Right ventricle myocardium superior (tissue), 1 donor: ENCODE data around the gene AHSG. TPM values are rescaled to one million over a fixed set of nuclear protein-coding genes. Genes with fewer than 3 reads are reported as not detected.
"Not testable (repeated sequence)": the region's sequence is repeated elsewhere in the genome, so short reads cannot be mapped to it uniquely, and the experiment has no call there.

Experiments used
- ATAC-seq: fragments of 200-7000 bp; cut with Tn5 transposase; one replicate; pipeline ENCODE4 v1.9.1; 2020; ENCODE audit warnings: mild to moderate bottlenecking; ENCODE audit not compliant: poor library complexity
- DNase-seq: peaks from one replicate; pipeline ENCODE4 v3.0.0-alpha.2; 2020
- intact Hi-C: fragments of 100-400 bp; cut with DNase I; formaldehyde crosslinking; loops from one replicate; pipeline ENCODE4 v1.11.2; 2022
- total RNA-seq: library from RNA; stranded (reverse); fragmentation: NEBNext Ultra II Directional; extraction: Animal tissue kit (Norgen Biotek cat#: 25700); gene quantifications from one replicate; pipeline ENCODE4 v1.2.1, GENCODE V29; 2021
- donor health status: DM: no; HTN: yes; CAD: no; lungs with severe emphysema.

The AHSG gene
- total RNA-seq, 1 donor from 2014 or later: not detected

DNA sequence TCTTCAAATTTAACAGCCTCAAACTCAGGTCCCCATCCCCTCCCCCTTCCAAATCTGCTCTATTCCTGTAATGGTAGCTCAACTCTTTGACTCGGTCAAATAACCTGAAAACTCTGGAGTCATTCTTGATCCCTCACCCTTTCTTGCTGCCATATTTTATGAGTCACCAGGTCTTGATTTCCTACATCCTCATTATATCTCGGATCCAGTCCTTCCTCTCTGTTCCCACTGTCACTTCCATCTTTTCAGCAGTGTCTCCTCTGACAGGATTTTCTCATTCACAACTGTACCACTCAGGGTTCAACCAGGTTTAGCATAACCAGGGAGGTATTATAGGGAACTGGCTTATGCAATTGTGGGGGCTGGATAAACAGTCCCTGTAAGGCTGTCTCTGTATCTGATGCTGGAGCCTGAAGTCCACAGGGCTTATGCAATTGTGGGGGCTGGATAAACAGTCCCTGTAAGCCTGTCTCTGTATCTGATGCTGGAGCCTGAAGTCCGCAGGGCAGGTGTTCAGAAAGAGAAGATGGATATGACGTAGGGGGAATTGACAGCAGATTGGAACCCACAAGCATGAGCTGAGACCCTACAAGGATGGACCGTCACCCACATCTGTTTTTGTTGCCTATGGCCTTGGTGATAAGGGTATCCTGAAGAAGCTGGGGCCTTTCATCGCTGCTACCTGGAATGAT is 18.2 kb downstream of the AHSG start:
- no peak for DNase-seq
- intact Hi-C loops: no loop called here
- ATAC-seq: no peak

DNA sequence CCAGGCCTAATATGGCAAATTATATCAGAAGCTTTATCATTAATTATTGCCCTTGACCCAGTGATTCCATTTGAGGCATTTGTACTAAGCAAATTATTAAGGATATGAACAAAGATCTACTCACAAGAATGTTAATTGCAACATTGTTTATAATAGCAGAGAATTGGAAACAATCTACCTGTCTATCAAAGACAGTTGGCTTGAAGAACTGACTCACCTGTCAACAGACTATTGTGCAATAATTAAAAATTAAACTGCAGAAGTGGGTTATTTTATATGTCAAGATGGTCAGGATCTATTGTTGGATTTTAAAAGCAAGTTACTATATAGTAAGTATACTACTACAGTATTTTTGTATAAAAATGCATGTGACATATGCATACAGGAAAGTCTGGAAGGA is 20.6 kb downstream of the AHSG start:
- intact Hi-C loops: no loop called here
- DNase-seq (no peak), ATAC-seq (no peak)

DNA sequence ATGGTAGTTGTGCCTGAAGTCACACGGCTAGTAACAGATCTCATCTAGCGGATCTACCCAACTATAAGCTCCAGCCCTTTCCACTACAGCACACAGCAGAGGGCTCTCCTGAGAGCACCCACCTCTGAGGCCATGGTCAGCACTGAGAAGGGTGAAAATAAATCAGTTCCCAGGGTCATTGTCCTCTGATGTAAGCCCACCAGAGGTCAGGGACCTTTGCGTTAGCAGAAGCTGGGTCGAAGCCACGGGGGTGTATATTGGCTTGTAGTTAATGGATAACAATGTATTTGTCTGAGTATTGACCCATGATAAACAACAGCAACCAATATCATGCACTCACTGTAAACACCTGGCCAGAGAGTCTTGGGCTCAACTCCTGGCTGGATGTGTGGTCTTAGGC is 21.3 kb downstream of the AHSG start:
- DNase-seq, ATAC-seq, intact Hi-C loops: not testable (repeated sequence)

DNA sequence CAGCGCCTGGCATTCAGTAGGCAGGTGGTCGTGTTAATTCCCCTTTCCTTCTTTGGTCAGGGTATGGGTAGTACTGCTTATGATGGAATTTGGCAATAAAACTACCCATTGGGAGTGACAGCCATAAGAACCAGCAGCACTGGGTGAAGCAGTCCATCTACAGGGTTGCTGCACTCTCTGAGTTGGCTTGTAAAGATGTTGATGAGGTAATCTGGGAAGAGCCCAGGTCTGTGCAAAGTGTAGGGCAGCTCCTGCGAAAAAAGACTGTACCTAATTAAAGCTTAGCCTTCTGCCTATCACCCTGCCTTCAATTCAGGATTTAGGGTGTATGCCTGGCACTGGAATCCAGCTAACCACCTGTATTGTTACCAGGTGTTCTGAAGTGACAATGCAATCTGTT is 22.7 kb downstream of the AHSG start:
- DNase-seq (no peak), ATAC-seq (no peak)
- intact Hi-C loops: no loop called here

DNA sequence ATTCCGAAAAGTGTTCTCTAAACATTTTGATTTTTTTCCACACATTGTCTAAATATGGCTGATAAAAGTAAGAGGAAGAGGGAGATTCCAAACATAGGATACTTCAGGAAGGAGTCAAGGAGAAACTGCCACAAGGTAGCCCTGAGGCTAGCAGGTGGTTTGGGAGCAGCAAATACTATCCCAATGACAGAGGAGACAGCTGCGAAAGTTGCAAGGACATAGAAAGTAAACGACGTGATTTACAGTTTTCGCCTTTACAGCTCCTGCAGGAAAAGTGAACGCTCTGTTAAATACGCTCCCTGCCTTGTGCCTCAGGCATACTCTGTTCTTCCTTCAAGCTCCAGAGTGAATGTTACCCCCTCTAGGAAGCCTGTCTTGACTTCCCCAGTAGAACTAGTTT is 23.7 kb downstream of the AHSG start:
- intact Hi-C loops: no loop called here
- ATAC-seq: no peak

DNA sequence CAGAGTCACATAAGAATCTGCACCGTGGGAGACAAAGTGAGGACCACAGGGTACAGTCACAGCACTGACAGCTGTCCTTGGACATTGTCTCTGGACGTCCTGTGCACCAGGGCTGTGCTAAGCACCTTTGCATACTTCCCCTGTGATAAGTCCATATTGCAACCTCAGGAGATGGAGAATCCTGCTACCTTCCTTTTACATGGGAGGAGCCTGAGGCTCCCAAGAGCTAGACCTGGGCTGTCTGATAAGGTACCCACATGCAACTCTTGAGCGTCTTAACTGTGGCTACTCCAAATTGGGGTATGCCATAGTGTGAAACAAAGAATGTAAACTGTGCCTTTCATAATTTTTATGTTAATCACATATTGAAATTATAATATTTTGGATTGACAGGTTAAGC is 24.8 kb downstream of the AHSG start:
- intact Hi-C loops: no loop called here
- ATAC-seq (no peak), DNase-seq (no peak)

More for the DNA sequence above, 23.7 kb downstream of the AHSG start:
- no peak for DNase-seq

GRCh38 chr3:186638259-186638658 is 25.4 kb downstream of the AHSG start:
- ATAC-seq: no peak
- intact Hi-C loops: no loop called here
- DNase-seq: no peak

- ATAC-seq (peak; percentile 38), DNase-seq (no peak)
- intact Hi-C loops: no loop called here
Observed at GRCh38 chr3:186639778-186640472, 27.1 kb downstream of the AHSG start, which contains the start of gene FETUB. FETUB (plus strand) TSS chr3:186640399; CDS start chr3:186640461, 62 bp downstream.

GRCh38 chr3:186640473-186640818 is 27.6 kb downstream of the AHSG start:
- peak; percentile 51 for ATAC-seq
- DNase-seq: peak; percentile 41

DNA sequence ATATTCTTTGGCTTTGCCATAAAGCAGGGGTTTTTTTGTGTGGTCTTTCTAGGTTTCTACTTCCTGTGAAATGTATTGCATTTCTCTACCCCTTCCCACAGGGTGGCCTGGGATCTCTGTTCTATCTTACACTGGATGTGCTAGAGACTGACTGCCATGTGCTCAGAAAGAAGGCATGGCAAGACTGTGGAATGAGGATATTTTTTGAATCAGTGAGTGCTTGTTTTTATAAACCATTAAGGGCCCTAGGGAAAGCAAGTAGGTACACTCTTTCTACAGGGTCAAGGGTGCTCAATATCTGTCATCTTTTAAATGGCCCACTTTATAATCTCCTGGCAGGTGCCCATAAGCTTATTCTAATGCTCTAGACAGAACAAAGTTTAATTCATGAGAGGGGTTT is 28.1 kb downstream of the AHSG start:
- intact Hi-C loops: no loop called here
- ATAC-seq: no peak
- no peak for DNase-seq

More at GRCh38 chr3:186640473-186640818, 27.6 kb downstream of the AHSG start:
- intact Hi-C loops: no loop called here

GRCh38 chr3:186642014-186642413 is 29.2 kb downstream of the AHSG start:
- no peak for DNase-seq
- intact Hi-C loops: no loop called here
- no peak for ATAC-seq

DNA sequence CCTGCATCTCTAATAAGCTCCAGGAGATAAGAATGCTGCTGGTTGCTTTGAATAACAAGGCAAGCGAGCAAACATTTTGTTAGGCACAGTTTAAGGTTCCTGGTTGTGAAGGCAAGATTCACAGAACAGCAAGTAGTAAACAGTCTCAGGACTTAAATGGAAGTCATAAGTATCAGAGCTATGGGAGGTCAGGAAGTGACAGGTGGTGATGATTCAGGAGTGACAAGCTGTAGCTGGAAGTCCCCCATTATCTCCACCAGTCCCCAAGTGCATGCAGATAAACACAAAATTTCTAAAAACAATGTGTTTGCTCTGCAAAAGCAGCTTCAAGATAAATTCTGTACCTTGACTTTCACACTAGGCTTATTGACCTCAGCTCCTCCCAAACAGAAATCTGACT is 30.6 kb downstream of the AHSG start:
- intact Hi-C loops: no loop called here
- no peak for DNase-seq
- no peak for ATAC-seq

DNA sequence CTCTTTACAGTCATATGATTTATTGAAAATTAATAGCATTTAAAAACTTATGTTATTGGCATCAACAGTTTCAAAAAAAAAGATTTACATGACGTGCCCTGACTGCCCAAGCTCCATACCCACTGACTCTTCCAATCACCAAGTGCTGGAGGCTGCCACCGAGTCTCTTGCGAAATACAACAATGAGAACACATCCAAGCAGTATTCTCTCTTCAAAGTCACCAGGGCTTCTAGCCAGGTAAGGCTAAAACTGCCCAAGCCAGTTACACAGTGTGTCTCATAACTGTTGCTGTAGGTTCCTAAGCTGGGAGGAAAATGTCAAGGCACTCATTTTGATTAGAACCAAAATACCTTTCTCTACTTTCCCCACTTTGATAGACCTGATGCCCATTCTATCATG is 31.8 kb downstream of the AHSG start:
- DNase-seq (no peak), ATAC-seq (no peak)
- intact Hi-C loops: no loop called here

GRCh38 chr3:186646106-186646505 is 33.2 kb downstream of the AHSG start:
- DNase-seq (no peak), ATAC-seq (no peak)
- intact Hi-C loops: no loop called here

GRCh38 chr3:186646841-186647240 is 34.0 kb downstream of the AHSG start:
- DNase-seq (no peak), ATAC-seq (no peak)
- intact Hi-C loops: no loop called here

- intact Hi-C loops: no loop called here
- no peak for ATAC-seq
- no peak for DNase-seq
Observed at GRCh38 chr3:186648851-186649250, 36.0 kb downstream of the AHSG start.

DNA sequence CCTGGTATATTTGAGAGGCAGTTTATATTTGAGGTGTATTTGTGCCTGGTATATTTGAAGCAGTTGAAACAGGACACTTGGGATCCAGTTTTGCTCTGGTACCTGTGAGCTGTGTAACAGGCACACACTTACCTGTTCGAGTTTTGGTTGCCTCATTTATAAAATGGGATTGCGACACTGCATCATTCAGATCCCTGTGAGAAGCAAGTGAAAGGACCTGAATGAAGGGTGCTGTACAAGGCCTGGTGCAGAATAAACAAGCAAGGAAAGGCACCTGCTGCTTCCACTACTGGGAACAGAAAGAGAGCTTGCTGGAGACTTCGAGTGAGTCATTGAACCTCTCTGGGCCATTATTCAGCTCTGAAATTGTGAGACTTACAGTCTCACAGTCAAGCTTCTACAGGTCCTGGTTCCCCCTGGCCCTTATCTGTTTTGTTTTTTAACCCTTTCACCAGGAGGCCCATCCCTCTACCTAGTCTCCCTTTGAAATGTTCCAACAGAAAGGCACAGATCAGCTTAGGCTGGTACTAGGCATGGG is 38.9 kb downstream of the AHSG start:
- ATAC-seq (no peak), DNase-seq (no peak)
- intact Hi-C loops: no loop called here

GRCh38 chr3:186653080-186653707 is 40.3 kb downstream of the AHSG start:
- ATAC-seq: no peak
- intact Hi-C loops: no loop called here
- DNase-seq: no peak

DNA sequence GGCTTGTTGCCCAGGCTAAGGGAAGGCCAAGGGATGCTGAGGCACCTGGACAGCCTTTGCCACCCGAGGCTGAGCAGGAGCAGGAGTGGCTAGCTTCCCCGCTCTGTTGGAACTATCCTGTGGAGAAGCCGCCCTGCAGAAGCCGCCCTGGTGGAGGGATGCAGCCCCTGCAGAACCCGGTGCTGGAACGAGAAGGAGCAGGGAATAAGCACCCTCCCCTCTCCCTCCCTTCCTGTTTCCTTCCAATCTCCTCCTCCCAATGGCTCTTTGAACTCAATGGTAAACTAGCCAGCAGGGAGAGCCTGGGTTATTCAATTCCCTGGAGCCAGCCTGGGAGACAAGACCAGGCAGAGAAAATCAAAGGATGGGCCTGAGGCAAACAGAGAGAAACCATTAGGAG is 41.1 kb downstream of the AHSG start:
- intact Hi-C loops: no loop called here
- ATAC-seq: no peak
- DNase-seq: no peak
